A549 (cell line): ENCODE results near the gene NOXO1.

Experiments
- PHF8 ChIP-seq: fragments of 200-600 bp; sonication (generic); IDR thresholded peaks from 2 replicates; pipeline ENCODE4 v1.6.1; 2016; ENCODE audit warnings: low read depth, mild to moderate bottlenecking, antibody characterized with exemption, moderate library complexity, borderline replicate concordance
- RFX5 ChIP-seq: fragments of 450-650 bp; IDR thresholded peaks from 2 replicates; pipeline ENCODE4 v1.7.1; 2014; ENCODE audit warnings: antibody characterized with exemption, mild to moderate bottlenecking, moderate library complexity
- TF ChIP-seq, protein P1 (sequence below): fragments of >200 bp; sonication (Bioruptor Twin); formaldehyde crosslinking; IDR thresholded peaks from 3 replicates; pipeline ENCODE4 v1.5.1; 2016

DNA sequence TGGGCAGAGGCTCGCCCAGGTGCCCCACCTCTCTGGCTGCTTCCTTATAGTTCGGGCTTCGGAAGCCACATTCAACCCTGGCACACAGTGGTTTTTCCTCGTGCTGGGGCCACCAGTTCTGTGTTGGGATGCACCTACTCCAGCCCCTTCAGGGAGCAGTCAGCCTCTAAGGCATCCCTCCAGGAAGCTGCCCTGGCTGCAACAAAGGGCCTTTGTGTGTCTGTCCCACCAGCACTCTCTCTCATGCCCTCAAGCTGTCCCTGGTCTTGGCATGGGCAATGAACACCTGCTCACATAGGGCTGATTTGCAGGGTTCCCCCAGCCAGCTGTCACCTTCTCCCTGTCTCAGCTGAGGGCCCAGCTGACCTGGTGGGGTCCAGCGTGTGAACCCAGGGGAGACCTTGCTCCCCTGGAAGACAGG is 754 bp upstream of the NOXO1 start:
- TF ChIP-seq PHF8 (no peak), RFX5 (no peak)
- TF ChIP-seq, protein P1, sequence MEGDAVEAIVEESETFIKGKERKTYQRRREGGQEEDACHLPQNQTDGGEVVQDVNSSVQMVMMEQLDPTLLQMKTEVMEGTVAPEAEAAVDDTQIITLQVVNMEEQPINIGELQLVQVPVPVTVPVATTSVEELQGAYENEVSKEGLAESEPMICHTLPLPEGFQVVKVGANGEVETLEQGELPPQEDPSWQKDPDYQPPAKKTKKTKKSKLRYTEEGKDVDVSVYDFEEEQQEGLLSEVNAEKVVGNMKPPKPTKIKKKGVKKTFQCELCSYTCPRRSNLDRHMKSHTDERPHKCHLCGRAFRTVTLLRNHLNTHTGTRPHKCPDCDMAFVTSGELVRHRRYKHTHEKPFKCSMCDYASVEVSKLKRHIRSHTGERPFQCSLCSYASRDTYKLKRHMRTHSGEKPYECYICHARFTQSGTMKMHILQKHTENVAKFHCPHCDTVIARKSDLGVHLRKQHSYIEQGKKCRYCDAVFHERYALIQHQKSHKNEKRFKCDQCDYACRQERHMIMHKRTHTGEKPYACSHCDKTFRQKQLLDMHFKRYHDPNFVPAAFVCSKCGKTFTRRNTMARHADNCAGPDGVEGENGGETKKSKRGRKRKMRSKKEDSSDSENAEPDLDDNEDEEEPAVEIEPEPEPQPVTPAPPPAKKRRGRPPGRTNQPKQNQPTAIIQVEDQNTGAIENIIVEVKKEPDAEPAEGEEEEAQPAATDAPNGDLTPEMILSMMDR: no peak
